Measurements from ENCODE around the gene NPY4R.
"Not testable (repeated sequence)": the region's sequence is repeated elsewhere in the genome, so short reads cannot be mapped to it uniquely, and the experiment has no call there.

NPY4R gene, protein sequence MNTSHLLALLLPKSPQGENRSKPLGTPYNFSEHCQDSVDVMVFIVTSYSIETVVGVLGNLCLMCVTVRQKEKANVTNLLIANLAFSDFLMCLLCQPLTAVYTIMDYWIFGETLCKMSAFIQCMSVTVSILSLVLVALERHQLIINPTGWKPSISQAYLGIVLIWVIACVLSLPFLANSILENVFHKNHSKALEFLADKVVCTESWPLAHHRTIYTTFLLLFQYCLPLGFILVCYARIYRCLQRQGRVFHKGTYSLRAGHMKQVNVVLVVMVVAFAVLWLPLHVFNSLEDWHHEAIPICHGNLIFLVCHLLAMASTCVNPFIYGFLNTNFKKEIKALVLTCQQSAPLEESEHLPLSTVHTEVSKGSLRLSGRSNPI
- total RNA-seq, result 0 to 0.11 (median 0) reads per million in 18 experiments

DNA sequence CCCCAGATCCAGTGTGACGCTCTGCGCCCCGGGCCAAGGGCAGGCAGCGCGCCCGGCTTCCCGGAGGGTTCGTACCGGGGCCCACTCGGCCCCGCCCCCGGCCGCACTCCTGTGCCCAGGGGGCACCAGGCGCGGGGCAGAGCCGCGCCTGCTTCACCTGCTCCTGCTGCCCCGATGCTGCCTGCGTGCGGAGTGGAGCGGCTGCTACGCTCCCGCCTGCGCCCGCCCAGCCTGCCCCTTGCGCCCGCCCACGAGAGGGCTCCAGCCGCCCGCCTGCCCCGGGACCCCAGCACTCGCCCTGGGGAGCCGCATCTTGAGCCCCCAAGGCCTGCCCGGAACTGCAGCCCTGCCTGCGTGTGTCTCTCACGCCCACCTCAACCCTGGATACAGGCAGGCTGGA lies at the start of gene NPY4R:
Gene NPY4R, minus strand, starts transcription at position 194 of the 400 bp plus-strand sequence. CDS start 3,323 bp downstream, outside the sequence.
- not testable (repeated sequence) for DNase-seq

DNA sequence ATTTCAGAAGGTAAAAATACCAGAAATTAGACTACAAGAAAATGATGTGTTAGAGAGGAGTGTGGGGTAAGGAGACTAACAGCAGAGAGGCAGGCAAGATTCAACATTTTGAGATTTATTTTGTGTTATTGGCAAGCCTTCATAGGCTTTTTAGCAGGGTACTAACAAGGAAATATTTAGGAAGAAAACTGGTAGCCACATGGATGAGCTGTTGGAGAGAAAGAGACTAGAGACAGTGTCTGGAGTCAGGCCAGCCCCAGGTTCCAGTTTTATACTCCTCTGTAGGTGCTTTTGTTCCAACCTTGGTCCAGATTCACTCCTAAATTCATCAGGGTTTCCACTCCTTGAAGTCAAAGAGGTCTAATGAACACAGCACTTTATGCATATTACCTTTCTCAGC lies 49.6 kb upstream of the NPY4R start:
- no peak for DNase-seq

DNA sequence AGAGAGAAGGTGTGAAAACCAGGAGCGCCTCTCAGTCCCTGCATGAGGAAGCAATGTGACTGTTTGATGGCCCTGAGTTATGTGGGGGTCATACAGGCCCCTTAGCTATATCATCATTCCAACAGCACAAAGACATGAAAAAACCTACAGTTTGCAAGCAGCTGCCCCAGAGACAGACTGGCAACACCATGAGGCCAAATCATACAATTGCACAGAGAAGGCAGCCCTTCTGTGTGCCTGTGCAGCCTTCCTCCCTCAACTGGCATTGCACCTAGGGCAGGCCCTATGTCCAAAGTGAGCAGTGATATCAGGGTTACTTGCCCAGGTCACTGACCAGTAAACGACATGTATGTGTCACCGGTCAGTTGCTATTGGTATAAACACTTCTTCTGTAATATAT lies 49.1 kb upstream of the NPY4R start:
- no peak for DNase-seq

DNA sequence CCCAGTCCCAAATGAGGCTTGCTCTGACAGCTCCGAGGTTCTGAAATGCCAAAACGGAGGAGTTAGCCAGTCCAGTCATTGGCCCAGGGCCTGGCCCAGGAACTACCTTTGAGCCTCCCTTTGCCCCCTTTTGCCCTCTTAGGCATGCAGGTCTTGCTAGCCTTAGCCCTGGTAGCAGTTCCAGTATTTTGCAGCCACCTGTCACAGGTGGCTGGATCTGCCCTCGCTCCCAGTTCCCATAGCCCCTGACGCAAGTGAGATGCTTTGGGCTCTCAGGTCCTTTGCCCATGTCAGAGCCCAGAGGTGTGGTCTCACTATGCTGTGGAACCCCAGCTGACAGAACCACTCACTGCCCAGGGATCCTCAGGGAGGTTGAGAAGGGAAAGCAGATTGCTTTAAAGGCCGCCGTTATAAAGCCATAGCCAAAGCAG lies 48.7 kb upstream of the NPY4R start:
- DNase-seq, result no peak

DNA sequence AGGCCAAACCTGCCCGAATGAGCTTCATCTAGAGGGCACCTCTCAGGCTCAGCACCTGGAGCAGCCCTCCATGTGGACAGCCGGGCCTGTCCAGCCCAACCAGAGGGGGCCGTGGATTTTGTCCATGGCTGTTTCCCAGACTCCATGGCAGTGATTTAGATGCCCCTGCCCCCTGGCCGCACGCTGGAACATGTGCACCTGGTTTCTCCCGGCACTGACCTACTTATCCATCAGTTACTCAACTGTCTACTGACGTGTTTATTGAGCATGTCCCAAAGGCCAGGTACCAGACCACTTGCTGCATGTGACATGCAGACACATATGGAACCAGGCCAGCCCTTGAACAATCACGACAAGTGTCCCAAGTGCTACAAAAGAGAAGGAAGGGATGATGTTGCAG lies 47.6 kb upstream of the NPY4R start:
- not testable (repeated sequence) for DNase-seq

DNA sequence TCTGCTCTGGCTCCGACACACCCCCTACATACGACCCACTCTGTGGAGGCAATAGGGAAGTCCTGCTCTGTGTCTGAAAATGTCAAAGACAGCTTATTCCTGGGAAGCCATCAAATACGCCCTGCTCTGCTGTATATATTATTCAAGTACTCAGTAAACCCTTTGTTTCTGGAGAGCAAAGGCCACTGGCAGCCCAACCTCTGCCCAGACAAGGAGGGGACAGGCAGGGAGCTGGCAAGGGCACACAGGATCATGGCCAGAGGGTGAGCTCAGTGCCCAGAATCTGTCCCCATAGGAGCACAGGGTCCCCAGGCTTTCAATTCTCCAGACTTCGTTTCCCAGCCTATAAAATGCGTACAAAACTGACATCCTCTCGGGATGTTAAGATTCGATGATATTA lies 47.0 kb upstream of the NPY4R start:
- not testable (repeated sequence) for DNase-seq

DNA sequence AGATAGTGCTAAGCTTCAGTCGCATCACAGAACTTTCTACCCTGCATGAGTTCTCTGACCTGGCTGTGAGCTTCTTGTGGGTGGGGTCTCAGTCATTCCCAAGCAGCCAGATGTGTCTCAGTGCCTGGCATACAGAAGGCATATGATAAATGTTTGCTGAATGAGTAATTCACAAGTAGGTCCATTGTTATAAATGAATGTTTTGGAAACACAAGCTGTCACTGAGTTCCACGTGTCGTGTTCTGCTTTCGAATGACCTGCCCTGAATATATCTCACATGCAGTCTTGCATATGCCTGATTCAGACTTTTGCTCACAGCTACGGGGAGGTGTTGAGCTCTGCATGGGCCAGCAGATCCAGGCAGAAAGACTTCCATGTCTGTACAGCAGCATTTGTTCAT lies 46.2 kb upstream of the NPY4R start:
- not testable (repeated sequence) for DNase-seq

DNA sequence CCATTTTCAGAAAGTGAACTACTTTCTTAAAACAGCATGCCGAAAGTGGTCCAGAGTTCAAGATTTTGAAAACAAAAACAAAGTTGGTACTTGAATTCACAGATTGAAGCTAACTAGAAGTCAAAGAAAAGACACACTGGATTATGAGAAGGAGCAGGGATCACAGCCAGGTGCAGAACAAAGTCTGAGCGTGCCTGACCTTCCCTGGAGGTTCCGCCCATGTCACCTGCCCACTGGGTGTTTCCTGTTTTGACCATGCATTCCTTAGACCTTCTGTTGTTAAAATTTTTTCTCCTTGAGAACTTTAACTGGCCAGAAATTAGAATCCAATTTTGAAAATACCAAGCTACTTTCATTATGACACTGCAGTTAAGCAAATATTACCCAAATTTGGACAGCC lies 34.2 kb upstream of the NPY4R start:
- DNase-seq, result not testable (repeated sequence)

DNA sequence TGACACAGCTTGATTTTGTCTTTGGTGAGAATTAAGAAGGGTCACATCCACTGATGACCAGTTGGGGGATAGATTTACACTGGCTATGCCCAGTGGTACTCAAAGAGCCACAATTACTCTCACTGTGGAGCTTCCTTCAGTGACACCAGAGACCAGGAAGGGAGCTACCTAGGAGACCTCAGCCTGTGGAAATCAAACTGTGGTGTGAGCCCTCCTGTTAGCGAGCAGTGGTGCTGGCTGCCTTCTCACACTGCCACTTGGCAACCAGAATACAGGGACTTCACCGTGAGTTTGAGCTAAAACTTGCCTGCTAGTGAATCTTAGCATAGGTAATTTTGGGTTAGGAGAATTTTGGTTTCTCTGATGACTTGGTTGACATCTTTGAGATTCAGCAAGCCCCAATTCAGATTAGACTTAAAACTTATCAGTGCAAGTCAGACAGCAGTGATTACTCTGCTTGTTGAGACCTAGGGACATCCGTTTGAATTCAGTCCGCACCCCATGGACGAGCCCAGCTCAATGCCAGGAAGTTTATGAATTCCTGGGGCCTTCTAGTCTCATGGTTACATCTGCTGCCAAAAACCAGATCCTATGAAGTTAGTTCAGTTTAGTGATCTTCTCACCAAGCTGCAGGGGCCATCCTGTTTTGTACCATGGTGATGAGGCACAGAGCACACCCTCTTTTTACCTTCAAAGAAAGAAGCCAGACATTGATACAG lies 33.4 kb upstream of the NPY4R start:
- not testable (repeated sequence) for DNase-seq

DNA sequence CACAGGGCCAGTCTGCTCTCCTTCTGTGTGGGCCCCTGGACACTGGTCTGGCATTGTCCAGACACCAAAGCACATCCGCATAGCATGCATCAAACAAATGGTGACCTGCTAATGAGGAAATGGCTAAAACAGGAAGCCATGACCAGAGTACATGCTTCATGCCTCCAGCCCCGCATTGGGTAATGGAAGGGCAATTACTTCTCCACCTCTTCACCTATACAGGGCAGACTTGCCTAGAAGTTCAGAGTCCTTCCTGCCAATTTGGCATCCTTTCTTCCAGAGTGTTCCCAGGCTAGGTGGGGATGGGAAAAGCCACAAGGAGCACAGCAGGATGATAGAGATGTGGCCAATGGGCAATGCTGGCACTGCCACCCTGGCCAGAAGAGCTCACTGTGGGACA lies 32.1 kb upstream of the NPY4R start:
- not testable (repeated sequence) for DNase-seq

DNA sequence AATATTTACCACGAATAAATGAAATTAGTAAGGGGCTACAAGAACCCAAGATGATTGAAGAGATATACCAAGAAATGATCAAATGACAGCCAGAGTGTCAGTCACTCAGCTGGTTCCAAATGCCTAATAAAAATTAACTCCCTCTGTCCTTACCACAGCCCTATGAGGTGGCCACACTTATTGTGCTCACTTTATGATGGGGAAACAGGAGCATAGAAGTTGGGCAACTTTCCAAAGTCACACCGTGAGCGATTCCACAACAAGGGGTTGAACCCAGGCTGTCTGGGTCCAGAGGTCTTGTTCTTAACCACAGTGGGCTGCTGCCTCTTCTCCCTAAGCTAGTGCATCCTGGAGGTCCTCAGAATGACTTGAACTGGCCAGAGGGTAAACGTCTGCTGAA lies 31.6 kb upstream of the NPY4R start:
- not testable (repeated sequence) for DNase-seq

DNA sequence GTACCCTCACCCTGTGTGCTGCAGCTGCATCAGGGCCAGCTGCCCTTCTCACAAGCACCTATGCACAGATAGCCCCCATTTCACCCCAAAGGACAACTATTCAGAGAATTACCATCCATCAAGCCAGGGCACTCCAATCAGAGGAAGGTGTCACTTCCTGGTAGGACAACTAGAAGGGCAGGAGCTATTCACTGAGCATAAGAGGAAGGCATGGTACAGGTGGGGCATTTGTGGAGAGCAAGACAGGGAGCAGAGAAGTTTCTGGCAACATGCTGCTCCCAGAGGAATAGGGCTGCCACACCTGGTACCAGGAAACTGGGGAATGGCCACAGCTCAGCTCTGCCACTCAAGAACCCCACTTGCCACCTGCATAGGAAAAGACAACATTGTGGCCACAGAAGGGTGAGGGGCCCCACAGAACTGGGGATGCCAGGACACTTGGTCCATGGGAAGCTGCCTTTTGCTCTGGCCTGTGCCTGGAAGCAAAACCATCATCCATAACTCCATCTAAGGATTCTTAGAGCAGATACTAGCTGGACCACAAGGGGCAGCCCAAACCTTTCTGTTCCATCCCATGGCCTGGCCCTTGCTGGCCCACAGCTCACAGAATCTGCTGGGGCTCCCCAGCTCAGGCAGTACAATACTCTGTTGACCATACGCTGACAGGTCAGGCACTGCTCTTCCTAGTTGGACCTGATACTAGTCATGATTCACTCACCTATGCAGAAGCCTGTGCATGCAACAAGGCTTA lies 25.8 kb upstream of the NPY4R start:
- not testable (repeated sequence) for DNase-seq

DNA sequence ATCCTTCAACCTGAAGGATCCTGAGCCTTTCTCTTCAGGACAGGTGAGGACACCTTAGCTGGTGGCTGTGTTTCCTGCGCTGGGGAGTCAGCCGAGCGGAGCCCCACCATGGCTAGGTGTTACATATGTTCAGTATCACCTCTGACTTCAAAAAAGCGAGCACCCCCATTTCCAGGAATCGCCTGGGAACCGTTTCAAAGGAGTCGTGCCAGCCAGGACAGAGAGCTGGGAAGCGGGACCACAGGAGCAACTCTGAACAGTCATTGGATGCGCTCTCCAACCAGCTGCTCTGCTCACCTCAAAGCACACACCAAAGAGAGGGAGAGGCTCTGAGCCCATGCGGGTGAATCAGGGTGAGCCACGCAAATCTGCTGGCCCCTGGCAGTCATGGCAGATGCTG lies 24.5 kb upstream of the NPY4R start:
- not testable (repeated sequence) for DNase-seq

DNA sequence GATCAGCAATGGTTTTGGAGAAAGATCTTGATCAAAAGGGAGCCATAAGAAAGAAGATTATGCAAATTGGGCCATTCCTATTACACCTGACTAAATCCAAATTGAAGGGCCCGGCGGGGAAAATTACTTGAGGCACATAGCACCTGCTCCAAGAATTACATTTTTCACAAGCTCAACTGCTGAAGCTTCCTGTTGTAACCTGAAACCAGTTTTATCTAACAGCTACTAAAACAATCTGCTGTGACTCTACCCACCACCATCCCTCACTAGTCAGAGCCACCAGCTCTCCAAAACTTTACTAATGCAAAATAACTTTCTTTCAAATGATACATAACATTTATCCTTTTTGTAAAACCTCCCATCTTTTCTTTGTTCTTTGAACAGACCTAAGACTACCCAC lies 20.7 kb upstream of the NPY4R start:
- DNase-seq, result not testable (repeated sequence)

DNA sequence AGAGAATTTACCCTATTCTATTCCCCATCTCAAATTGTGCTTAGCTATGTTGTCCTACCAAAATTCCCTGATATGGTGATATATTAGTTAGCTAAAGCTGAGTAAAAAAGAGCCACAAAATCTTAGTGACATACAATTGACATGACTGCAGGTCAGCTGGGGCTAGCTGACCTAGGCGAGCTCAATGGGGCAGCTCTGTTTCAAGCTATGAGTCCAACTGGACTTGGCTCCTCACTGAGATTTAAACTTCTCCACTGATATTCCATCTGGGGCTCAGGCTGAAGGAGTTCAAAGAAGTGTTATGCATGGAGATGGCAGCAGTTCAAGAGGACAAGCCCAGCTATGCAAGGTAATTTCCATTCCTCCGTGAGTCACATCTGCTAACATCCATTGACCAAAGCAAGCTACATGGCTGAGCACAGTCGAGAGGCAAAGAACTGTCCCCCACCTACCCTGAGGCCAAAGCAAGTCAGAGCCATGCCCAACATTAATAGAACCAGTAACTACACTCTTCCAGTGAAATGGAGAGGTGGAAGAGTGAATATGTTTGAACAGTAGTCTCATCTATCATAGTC lies 9.1 kb upstream of the NPY4R start:
- DNase-seq, result not testable (repeated sequence)

DNA sequence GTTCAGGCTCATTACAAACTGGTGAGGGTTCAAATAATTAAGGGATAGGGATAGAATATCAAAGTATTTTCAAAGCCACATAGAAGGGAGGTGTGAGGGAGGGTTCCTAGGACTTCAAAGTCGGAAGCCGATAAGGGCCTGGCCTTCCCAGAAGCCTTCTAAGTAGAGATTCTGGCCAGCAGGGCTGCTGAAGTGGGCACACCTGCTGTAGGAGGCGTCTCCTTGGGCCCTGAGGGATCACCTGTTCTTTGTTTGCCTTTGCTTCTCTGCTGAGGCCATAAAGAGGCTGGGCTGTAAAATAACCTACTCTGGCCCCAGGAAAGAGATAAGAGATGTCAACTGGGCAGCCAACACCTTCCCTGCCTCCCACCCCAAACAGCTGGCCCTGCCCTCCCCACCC lies 8.0 kb upstream of the NPY4R start:
- not testable (repeated sequence) for DNase-seq

DNA sequence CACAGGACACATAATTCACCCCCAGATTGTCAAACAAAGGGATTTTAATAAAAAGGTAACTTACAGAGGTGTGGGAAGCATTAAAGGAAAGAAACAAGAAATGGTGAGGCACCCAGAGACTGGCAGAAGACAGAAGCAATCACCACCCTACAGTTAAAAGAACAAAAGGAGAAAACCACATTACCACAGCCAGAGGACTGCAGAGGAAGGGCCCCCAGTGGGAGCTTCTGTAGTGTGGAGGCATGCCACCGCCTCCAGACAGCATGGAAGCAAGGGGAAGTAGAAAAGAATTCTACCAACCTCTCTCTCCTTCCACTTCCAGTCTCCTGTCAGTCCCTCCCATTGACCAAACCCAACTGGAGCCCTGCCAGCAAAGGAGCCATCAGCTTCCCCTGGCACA lies 4.4 kb upstream of the NPY4R start:
- not testable (repeated sequence) for DNase-seq

DNA sequence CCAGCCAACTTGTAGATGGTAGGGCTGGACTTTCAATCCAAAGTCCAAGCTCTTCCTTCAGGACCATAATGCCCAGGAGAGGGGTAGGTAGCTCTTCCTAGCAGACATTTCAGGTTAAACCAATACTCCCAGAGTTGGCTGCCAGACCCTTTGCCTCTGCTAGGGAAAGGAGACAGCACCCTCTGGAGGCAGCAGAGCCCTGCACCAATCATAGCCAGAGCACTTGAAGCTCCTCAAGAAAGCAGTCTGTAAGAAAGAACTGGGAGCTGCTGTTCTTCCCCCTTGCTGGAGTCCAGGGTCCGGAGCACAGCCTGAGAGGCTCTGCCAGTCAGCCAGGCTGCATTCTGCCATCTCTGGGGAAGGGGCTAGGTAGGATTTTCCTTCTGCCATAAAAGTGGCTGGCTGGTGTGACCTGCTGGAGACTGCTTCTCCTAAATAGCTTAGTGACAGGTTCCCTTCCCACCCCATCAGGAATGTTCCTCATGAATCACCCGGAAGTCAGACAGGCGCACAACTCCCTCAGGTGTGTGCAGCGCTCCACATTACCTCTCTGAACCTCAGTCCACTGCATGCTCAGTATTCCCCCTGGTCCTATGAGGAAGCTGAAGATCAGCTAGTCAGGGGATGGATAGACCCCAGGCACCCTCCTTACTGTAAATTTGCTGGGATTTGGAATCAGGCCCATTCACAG lies 2.5 kb upstream of the NPY4R start:
- DNase-seq, result not testable (repeated sequence)

DNA sequence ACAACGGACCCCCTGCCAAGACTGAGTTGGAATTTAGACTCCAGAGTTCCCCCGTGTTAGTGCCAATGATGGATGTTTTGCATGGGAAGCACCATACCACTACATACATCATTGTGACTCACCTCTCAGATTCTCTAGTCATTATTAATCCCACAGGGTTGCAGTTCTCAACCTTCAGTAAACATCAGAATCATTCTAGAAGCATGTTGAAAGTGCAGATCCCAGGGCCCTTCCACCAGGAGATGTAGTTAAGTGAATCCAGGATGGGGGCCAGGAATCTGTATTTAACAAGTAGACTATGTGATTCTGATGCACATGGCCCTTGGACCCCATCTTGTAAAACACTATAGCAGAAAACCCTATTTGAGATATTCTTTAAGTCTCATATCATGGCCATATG lies 2.1 kb downstream of the NPY4R start:
- not testable (repeated sequence) for DNase-seq

DNA sequence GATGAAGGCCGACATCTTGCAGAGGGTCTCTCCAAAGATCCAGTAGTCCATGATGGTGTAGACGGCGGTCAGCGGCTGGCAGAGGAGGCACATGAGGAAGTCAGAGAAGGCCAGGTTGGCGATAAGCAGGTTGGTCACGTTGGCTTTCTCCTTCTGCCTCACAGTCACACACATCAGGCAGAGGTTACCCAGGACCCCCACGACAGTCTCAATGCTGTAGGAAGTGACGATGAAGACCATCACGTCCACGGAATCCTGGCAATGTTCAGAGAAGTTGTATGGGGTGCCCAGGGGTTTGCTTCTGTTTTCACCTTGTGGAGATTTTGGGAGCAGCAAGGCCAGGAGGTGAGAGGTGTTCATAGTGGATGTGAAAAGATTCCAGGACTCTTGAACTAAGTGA lies 3.5 kb downstream of the NPY4R start:
- DNase-seq, result not testable (repeated sequence)

DNA sequence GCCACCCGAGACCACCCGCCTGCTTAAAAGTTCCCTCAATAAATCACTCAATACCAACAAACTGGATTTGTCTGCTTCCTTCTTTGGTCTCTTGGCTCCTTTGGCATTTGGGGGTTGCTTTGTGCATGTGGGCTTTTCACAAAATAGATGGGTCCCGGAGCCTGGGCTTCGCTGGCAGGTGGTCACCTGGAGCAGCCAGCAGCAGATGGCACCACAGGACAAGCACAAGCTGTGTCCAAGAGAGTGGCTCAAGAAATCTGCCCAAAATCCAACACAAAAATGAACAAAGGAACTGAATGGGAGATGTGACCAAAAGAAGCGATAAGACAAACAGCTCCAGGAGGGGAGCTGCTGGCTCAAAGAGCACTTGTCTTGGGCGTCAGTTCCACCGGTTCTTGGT lies 6.2 kb downstream of the NPY4R start:
- DNase-seq, result not testable (repeated sequence)

DNA sequence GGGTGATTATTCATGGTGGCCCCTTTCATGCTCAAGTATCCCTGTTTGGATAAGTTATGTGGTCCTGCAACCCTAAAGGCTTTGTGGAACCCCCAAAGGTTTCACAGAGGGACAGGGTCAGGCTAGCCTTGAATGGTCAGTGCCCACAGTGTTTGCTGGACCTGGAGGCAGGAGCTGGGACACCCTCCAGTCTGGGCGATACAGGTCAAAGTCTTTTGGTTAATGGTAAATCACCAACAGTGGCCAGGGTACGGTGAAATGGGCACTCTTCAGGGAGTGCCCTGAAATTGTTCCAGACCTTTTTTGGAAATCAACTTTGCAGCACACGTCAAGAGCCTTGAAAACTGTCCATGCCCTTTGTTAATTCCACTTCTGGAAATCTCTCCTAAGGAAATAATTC lies 8.7 kb downstream of the NPY4R start:
- DNase-seq, result not testable (repeated sequence)

All from inflammatory macrophage (primary cell).